Ishikawa (cell line): Measurements from ENCODE around the gene FAM78A.

Experiments
- CEBPB ChIP-seq: IDR thresholded peaks from 2 replicates; pipeline ENCODE4 v1.6.1; 2012
- CREB1 ChIP-seq: IDR thresholded peaks from 2 replicates; pipeline ENCODE4 v1.6.1; 2012; ENCODE audit warnings: low read depth
- EGR1 ChIP-seq: IDR thresholded peaks from 2 replicates; pipeline ENCODE4 v1.6.1; 2012
- EP300 ChIP-seq: IDR thresholded peaks from 2 replicates; pipeline ENCODE4 v1.6.1; 2012; ENCODE audit warnings: borderline replicate concordance
- FOXM1 ChIP-seq: IDR thresholded peaks from 2 replicates; pipeline ENCODE4 v1.6.1; 2012; ENCODE audit warnings: low read depth, borderline replicate concordance
- MAX ChIP-seq: IDR thresholded peaks from 2 replicates; pipeline ENCODE4 v1.6.1; 2012
- NFIC ChIP-seq: IDR thresholded peaks from 2 replicates; pipeline ENCODE4 v1.6.1; 2012
- RAD21 ChIP-seq: IDR thresholded peaks from 2 replicates; pipeline ENCODE4 v1.6.1; 2012; ENCODE audit warnings: low read depth
- REST ChIP-seq: IDR thresholded peaks from 2 replicates; pipeline ENCODE4 v1.6.1; 2012; ENCODE audit warnings: low read depth, mild to moderate bottlenecking
- TAF1 ChIP-seq: IDR thresholded peaks from 2 replicates; pipeline ENCODE4 v1.6.1; 2012; ENCODE audit warnings: low read depth, mild to moderate bottlenecking
- TCF12 ChIP-seq: IDR thresholded peaks from 2 replicates; pipeline ENCODE4 v1.6.1; 2012; ENCODE audit warnings: low read depth
- TEAD4 ChIP-seq: IDR thresholded peaks from 2 replicates; pipeline ENCODE4 v1.6.1; 2012
- USF1 ChIP-seq: IDR thresholded peaks from 2 replicates; pipeline ENCODE4 v1.6.1; 2012
- YY1 ChIP-seq: IDR thresholded peaks from 2 replicates; pipeline ENCODE4 v1.6.1; 2012; ENCODE audit warnings: low read depth
- ZBTB7A ChIP-seq: IDR thresholded peaks from 2 replicates; pipeline ENCODE4 v1.6.1; 2012; ENCODE audit warnings: low read depth

The FAM78A gene

GRCh38 chr9:131274674-131275331 lies 1.5 kb downstream of the FAM78A start:
- TF ChIP-seq TAF1: no peak
- no peak for TF ChIP-seq CEBPB
- no peak for TF ChIP-seq NFIC
- TF ChIP-seq EP300: no peak
- TF ChIP-seq CREB1: no peak
- TF ChIP-seq MAX: no peak
- TF ChIP-seq RAD21: no peak
- TF ChIP-seq YY1: no peak

GRCh38 chr9:131273856-131274673 lies 2.2 kb downstream of the FAM78A start:
- TF ChIP-seq TEAD4: no peak
- no peak for TF ChIP-seq TCF12
- no peak for TF ChIP-seq TAF1
- no peak for TF ChIP-seq CEBPB
- no peak for TF ChIP-seq MAX
- TF ChIP-seq CREB1: no peak
- TF ChIP-seq REST: no peak
- TF ChIP-seq NFIC: no peak
- no peak for TF ChIP-seq RAD21
- no peak for TF ChIP-seq EGR1

GRCh38 chr9:131273146-131273855 lies 3.0 kb downstream of the FAM78A start:
- TF ChIP-seq EP300: no peak
- TF ChIP-seq CEBPB: no peak
- TF ChIP-seq NFIC: no peak
- no peak for TF ChIP-seq TEAD4
- TF ChIP-seq FOXM1: no peak
- no peak for TF ChIP-seq TAF1
- no peak for TF ChIP-seq EGR1
- no peak for TF ChIP-seq REST
- TF ChIP-seq TCF12: no peak
- no peak for TF ChIP-seq USF1
- no peak for TF ChIP-seq ZBTB7A
- no peak for TF ChIP-seq CREB1

- TF ChIP-seq TCF12: no peak
- no peak for TF ChIP-seq CEBPB
- no peak for TF ChIP-seq CREB1
- TF ChIP-seq EP300: no peak
- TF ChIP-seq REST: no peak
- TF ChIP-seq MAX: no peak
- TF ChIP-seq USF1: no peak
- no peak for TF ChIP-seq EGR1
- no peak for TF ChIP-seq NFIC
- TF ChIP-seq TEAD4: no peak
- TF ChIP-seq ZBTB7A: no peak
- TF ChIP-seq TAF1: no peak
These were observed 4.1 kb downstream of the FAM78A start for GRCh38 chr9:131272212-131272611.
